LNCaP clone FGC (cell line): ENCODE measurements around the gene PAPOLG.
"Not testable (repeated sequence)": the region's sequence is repeated elsewhere in the genome, so short reads cannot be mapped to it uniquely, and the experiment has no call there.

ENCODE experiments used
- DNase-seq: peaks from one replicate; pipeline ENCODE4 v3.0.0-alpha.2; 2011; ENCODE audit warnings: low read depth
- H3K4me3 ChIP-seq: 2 replicates; pipeline ENCODE4 v1.5.1; 2011; ENCODE audit warnings: mild to moderate bottlenecking, low read depth, low read length, control low read depth
- CTCF ChIP-seq: IDR thresholded peaks from 2 replicates; pipeline ENCODE4 v1.5.1; 2012; ENCODE audit warnings: mild to moderate bottlenecking; ENCODE audit not compliant: control insufficient read depth, insufficient read depth; ENCODE audit errors: extremely low read depth

The PAPOLG gene

GRCh38 chr2:60796573-60797509 lies 40.8 kb downstream of the PAPOLG start:
- no peak for DNase-seq
- TF ChIP-seq CTCF = no peak
- no peak overlapping the region for H3K4me3 ChIP-seq

- TF ChIP-seq CTCF = no peak
- DNase-seq = no peak
- no peak overlapping the region for H3K4me3 ChIP-seq
These were observed 48.4 kb downstream of the PAPOLG start for GRCh38 chr2:60804473-60804872.

- H3K4me3 ChIP-seq = no peak overlapping the region
- DNase-seq = no peak
- no peak for TF ChIP-seq CTCF
These were observed 50.5 kb downstream of the PAPOLG start for GRCh38 chr2:60806595-60806987.

DNA sequence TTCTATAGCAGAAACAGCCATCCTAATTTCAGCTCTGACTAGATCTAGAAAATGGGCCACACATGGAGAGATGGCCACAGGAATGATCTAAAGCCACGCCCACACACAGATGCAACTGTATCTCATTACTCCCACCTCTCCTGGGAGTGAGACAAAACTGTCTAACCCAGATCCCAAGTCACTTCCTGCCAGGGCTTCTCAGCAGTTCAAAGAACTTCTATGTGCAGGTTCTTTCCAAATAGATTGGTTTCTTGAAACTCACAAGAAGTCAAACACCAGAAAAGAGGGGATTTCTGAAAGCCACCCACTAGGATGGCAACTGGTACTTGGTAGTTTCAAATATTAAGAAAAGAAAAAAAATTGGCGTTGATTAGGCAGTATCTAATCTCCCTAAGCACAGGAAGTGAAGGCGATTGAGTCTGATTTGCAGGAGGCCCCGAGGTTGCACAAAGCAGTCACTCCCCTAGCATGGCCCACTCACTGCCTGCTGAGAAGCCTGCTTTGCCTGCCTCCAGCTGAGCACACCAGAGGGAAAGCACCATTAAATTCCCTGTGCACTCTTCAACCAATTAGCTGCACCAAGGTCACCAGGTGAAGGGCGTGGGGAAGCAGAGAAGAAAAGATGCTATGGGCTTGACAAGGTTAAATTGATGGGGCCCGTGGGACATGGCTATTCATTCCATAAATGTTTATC lies 51.1 kb downstream of the PAPOLG start:
- no peak for TF ChIP-seq CTCF
- no peak for DNase-seq
- no peak overlapping the region for H3K4me3 ChIP-seq

DNA sequence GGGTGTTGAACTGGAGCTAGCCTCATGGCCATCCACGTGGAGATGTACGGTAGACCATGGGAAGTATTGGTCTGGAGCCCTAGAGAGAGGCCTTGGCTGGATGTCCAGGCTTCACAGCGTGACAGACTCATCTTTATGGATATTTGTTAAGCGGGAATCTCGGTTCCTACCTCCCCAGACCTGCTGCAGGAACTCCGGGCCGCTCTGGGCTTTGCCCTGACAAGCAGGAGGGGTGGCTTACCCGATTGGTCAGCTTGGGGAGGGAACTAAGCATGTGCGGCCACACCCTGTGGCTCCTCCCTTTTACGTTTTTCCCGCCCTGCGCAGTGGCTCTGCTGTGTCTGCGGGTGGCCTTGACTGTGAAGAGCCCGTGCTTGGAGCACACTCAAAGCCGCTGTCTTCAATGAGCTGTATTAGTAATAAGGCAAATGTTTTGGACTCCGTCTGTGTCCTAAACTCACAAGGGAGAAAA lies 52.3 kb downstream of the PAPOLG start:
- no peak overlapping the region for H3K4me3 ChIP-seq
- no peak for TF ChIP-seq CTCF
- no peak for DNase-seq

DNA sequence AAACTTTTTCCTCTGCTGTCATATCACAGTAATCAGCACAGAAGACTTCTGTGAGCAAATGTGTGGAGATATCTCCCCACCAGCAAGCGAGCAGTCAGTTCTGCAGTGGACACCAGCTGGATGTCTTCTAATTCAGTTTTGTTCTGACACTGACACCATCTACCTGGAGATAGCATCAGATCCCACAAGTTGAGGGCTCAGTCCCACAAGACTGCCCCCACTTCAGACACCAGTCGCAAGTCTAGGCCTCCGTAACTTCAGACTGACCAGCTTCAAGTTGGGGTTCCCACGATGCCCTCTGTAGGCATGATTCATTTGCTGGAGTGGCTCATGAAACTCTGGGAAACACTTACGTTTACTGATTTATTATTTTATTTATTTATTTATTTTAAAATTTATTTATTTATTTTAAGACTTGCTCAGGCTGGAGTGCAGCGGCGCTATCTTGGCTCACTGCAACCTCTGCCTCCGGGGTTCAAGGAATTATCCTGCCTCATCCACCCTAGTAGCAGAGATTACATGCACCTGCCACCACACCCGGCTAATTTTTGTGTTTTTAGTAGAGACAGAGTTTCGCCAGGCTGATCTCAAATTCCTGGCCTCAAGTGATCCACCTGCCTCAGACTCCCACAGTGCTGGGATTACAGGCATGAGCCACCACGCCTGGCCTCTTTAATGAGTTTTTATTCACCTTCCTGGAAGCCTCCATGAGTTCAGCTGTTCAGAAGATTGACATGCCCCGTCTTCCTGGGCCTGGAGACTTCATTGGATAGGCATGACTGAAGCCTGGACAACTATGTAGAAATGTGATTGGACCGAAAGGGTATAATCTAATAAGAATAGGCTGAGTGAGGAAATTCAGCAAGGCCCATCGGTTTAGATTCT lies 55.7 kb downstream of the PAPOLG start:
- no peak for DNase-seq
- no peak for TF ChIP-seq CTCF
- H3K4me3 ChIP-seq = no peak overlapping the region

GRCh38 chr2:60817191-60817590 lies 61.1 kb downstream of the PAPOLG start:
- not testable (repeated sequence) for H3K4me3 ChIP-seq, DNase-seq
